GM19372 (cell line): Measurements from ENCODE around the gene CYP39A1.
"Not testable (repeated sequence)": the region's sequence is repeated elsewhere in the genome, so short reads cannot be mapped to it uniquely, and the experiment has no call there.

Experiments used
- ATAC-seq: cut with Tn5 transposase; IDR thresholded peaks from one replicate; pipeline ENCODE4 v1.9.1; 2021; ENCODE audit warnings: mild to moderate bottlenecking, low read depth, moderate library complexity; ENCODE audit not compliant: unreplicated experiment

CYP39A1 gene

GRCh38 chr6:46651006-46651405 is 1.6 kb downstream of the CYP39A1 start:
- ATAC-seq = no peak

DNA sequence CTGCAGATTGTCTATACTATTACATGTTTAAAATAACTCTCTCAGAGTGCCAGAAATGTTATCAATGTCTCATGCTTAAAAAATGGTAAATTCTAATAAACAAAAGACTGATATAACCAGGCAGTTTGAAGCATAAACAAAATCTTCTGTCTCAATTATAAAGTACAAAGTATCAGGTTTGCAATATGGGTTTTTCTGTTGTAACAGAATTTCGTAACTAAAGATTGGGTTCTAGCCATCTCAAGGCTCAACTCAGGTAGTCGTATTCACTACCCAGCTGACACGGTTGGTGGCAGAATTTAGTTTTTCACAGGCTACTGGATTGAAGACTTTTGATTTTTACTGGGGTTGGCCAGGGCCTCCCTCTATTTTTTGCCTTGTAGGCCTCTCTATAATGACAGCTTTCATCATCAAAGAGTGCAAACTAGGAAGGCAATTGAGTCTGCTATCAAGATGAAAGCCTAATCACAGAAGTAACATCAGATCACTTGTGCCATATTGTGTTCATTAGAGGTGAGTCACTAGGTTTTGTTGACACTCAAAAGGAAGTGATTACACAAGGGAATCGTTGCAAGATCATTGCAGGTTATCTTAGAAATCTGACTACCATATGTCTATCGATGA is 3.6 kb downstream of the CYP39A1 start:
- no peak for ATAC-seq

GRCh38 chr6:46648108-46648507 is 4.5 kb downstream of the CYP39A1 start:
- ATAC-seq = not testable (repeated sequence)

DNA sequence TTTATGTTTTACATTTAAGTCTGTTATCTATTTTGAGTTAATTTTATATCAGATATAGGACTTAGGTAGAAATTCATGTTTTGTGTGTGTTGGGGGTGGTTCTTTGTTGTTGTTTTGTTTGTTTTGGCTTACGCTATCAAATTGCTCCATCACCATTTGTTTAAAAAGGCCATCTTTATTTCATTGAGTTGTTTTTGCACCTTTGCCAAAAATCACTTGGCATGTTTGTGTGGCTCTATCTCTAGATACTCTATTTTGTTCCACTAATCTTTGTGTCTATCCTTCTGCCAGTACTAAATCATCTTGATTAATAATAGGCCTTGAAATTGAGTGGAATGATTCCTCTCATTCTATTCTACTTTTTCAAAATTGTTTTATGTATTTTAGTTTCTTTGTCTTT is 7.4 kb downstream of the CYP39A1 start:
- no peak for ATAC-seq

- ATAC-seq = no peak
Measured at GRCh38 chr6:46642928-46643751, 9.5 kb downstream of the CYP39A1 start.

DNA sequence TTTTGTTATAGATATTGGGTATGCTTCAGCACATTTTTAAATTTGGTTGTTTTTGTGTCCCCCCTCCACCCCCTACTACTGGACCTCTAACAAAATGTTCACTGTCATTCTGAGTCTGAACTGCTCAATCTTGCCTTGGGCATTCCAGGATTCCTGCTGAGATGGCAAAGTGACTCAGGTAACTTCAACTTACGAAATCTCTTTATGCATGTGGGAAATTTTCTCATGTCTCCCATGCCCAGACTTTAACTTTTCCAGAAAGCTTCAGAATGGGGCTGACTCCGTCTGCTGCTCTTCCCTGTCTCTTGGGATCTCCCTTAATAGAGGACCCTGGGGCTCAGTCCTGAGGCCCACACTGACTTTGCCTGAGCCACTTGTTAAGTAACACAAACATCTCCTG is 14.0 kb downstream of the CYP39A1 start:
- no peak for ATAC-seq

DNA sequence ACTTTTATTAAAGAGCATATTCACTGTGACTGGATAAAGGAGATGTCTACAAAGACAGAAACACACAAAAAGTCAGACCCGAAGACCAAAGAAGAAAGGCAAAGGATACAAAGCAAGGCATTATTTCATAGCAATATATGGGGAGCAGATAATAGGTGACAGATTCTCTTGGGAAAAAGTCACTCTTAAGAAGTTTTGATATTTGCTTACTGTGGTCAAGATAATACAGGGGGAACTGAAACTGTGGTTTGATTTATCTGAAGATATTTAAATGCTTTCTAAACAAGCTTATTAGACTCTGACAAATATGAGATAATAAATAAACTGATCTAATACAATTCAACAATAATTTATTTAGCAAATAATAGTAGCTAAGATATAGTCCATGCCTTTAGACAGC is 14.7 kb downstream of the CYP39A1 start:
- ATAC-seq = no peak

DNA sequence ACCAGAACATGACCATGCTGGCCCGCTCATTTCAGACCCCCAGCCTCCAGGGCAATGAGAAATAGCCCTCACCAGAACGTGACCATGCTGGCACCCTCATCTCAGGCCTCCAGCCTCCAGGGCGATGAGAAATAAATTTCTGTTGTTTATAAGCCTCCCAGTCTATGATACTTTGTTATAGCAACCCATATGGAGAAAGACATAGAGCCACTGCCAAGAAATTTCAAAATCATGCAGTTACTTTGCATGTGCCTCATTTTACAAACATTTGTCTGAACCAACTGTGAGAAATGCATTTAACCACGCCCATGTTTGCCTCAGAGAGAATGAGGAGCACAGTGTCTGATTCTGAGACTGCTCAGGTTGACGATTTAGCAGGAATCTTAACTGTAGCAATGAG is 15.5 kb downstream of the CYP39A1 start:
- ATAC-seq = no peak

- no peak for ATAC-seq
Measured at GRCh38 chr6:46635462-46635861, 17.2 kb downstream of the CYP39A1 start.

- no peak for ATAC-seq
Measured at GRCh38 chr6:46632053-46632452, 20.6 kb downstream of the CYP39A1 start.

DNA sequence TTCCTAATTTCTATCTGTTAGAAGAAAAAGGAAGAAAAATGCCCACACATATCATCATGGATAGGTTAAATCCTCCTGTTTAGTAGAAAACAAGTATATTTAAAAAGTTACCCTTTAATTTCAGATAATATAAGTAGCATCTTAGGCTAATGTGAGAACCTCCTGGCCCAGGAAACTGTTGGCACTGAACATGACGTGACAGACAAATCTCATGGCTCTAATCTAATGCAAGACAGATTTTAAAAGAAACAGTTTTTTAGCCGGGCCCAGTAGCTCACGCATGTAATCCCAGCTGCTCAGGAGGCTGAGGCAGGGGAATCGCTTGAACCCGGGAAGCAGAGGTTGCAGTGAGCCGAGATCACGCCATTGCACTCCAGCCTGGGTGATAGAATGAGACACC is 22.9 kb downstream of the CYP39A1 start:
- ATAC-seq = no peak

DNA sequence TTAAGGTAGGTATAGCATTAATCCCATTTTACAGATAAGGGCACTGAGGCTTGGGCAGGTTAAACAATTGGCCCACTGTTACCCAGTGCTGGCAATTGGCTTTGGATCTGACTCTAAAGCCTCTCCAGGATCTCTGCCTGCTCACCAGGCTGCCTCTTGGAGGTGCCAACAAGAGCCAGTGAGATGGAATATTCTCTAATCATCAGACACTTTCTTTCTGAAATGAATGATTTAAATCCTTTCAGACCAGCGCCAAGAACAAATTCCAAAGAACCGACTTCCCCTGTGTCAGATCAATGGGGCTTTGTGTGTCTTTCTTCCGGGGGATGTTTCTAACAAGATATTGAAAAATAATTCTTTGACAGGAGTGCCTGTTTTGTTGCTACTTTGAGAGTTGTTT is 23.6 kb downstream of the CYP39A1 start:
- ATAC-seq = no peak

- ATAC-seq = no peak
Measured at GRCh38 chr6:46628498-46628897, 24.1 kb downstream of the CYP39A1 start.

- ATAC-seq = no peak
Measured at GRCh38 chr6:46626976-46627375, 25.6 kb downstream of the CYP39A1 start.

GRCh38 chr6:46626228-46626909 is 26.2 kb downstream of the CYP39A1 start:
- ATAC-seq = no peak

DNA sequence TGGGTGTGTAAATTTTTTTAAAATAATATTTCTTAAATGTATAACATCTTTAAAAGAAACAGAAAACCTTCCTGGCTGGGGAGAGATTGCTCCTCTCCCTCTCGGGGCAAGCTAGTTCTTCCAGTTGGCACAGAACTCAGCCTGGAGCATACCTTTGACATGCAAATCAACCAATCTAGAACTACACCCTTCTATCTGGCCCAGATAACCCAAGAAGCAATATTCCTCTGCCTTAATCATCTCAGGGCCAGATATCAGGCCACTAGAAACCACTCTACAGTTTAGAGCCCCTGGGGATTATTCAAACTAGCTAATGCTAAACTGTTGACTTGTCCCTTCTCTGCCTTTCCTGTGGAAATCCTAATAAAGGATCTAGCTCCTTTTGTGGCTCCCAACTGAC is 33.9 kb downstream of the CYP39A1 start:
- ATAC-seq = no peak

- no peak for ATAC-seq
Measured at GRCh38 chr6:46612645-46613044, 40.0 kb downstream of the CYP39A1 start.

- ATAC-seq = no peak
Measured at GRCh38 chr6:46610862-46611553, 41.6 kb downstream of the CYP39A1 start.

GRCh38 chr6:46606338-46606737 is 46.3 kb downstream of the CYP39A1 start:
- ATAC-seq = no peak

GRCh38 chr6:46605091-46605797 is 47.4 kb downstream of the CYP39A1 start:
- no peak for ATAC-seq
